ENCODE data around the gene ISG20. TPM values are rescaled to one million over a fixed set of nuclear protein-coding genes. Genes with fewer than 3 reads are reported as not detected.

The ISG20 gene
- polyA plus RNA-seq, 2 of the 4 experiments (the other 2 are of a cell fraction): 7.2 to 47.4 TPM

DNA sequence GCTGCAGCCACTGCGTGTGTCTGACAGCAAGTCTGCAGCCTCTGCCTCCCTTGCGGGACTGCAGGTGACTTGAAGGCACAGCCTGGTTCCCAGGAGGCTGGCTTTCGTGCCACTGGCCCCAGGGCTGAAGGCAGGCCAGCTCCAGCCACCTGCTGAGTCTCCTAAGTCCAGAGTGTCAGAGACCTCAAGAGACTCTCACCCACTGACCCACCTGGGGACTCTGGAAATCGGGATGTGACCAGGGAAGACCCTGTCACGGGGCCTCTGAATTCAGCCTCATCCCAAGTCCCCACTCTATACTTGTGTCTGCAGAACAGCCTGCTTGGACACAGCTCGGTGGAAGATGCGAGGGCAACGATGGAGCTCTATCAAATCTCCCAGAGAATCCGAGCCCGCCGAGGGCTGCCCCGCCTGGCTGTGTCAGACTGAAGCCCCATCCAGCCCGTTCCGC is 16.3 kb downstream of the ISG20 start:
- ChIA-PET POLR2A (interaction anchor here (0.5 kb wide), 1 partner anchor 33 kb away, joined by 3 read pairs; no protein-coding TSS in a partner anchor), CTCF (interaction anchor here (0.9 to 10.1 kb wide), 12 partner anchors 8 to 505 kb away, joined by 3 to 297 read pairs (median 15); partner anchors contain the start of gene HAPLN3)
- TF ChIP-seq, protein P1, sequence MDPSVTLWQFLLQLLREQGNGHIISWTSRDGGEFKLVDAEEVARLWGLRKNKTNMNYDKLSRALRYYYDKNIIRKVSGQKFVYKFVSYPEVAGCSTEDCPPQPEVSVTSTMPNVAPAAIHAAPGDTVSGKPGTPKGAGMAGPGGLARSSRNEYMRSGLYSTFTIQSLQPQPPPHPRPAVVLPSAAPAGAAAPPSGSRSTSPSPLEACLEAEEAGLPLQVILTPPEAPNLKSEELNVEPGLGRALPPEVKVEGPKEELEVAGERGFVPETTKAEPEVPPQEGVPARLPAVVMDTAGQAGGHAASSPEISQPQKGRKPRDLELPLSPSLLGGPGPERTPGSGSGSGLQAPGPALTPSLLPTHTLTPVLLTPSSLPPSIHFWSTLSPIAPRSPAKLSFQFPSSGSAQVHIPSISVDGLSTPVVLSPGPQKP (IDR thresholded peaks at IDR 0.05; ENCODE audit: low read depth, low read length): no peak
- TF ChIP-seq EP300 (IDR thresholded peaks at IDR 0.05) (no peak), TFCP2L1 (CRISPR knock-in tag; IDR thresholded peaks at IDR 0.05) (no peak), CHD4 (IDR thresholded peaks at IDR 0.05; ENCODE audit: borderline replicate concordance) (no peak), HDAC2 (IDR thresholded peaks at IDR 0.05) (no peak), KDM5A (IDR thresholded peaks at IDR 0.05) (no peak), FOXS1 (CRISPR knock-in tag; IDR thresholded peaks at IDR 0.05) (no peak), POLR2AphosphoS2 (conservative IDR thresholded peaks at IDR 0.05; ENCODE audit: low read length) (no peak), FOSL2 (IDR thresholded peaks at IDR 0.05) (no peak), FOSL2 (CRISPR knock-in tag; IDR thresholded peaks at IDR 0.05) (no peak), GATA3 (IDR thresholded peaks at IDR 0.05; ENCODE audit: borderline replicate concordance) (no peak), JUN (IDR thresholded peaks at IDR 0.05) (no peak)
- TF ChIP-seq, protein P2, sequence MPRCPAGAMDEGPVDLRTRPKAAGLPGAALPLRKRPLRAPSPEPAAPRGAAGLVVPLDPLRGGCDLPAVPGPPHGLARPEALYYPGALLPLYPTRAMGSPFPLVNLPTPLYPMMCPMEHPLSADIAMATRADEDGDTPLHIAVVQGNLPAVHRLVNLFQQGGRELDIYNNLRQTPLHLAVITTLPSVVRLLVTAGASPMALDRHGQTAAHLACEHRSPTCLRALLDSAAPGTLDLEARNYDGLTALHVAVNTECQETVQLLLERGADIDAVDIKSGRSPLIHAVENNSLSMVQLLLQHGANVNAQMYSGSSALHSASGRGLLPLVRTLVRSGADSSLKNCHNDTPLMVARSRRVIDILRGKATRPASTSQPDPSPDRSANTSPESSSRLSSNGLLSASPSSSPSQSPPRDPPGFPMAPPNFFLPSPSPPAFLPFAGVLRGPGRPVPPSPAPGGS (IDR thresholded peaks at IDR 0.05): no peak
- no peak for FAIRE-seq
- no peak for ATAC-seq
- Histone ChIP-seq H3K4me3 (no peak overlapping the region), H3K9me3 (no peaks in the 10 kb centered on the region), H3K4me2 (no peak overlapping the region), H3K4me1 (no peaks in the 10 kb centered on the region), H3K27ac (no peak overlapping the region)
- DNase-seq (ENCODE audit: low read depth in 1 of 2, low spot score in 1 of 2): no peak
- WGBS (ENCODE audit: missing lambda C conversion rate): 83% methylated on average over 14 of the region's 14 CpGs

DNA sequence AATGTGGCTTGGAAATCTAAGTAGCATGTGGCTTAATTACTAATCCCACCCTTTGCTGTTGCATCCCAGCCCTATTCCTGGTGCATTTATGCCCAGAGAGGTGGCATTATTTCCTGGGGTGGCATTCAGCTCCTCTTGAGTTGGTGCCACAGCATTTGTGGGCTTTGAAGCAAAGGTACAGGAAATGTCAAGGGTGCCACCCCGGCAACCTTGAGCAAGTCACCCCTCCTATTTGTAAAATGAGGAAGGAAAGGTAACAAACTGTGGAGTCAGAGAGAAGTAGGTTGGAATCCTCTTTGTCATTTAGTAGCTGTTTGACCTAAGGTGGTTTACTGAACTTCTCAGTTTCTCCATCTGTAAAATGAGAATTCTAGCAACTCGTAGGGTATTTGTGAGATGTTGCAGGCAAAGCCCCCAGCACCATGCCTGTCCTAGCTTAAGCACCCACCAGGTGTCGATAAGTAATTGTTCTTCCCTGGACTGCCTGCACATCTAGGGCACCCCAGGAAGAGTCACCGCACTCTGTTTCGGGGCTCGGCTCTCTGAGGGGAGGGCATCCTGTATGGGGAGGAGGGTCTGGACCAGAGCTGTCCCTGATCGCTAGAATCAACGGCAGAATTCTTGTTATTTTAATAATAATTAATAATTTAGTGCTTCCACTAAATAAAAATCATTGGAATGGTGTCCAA is 17.1 kb downstream of the ISG20 start:
- DNase-seq (ENCODE audit: low read depth in 1 of 2, low spot score in 1 of 2): no peak
- WGBS (ENCODE audit: missing lambda C conversion rate): 79% methylated on average over 8 of the region's 8 CpGs
- ChIA-PET POLR2A (no interaction called here), CTCF (interaction anchor here (0.6 to 10.1 kb wide), 26 partner anchors 8 to 505 kb away, joined by 3 to 297 read pairs (median 13); partner anchors contain the start of gene HAPLN3)
- ATAC-seq: no peak
- Histone ChIP-seq H3K27ac (no peak overlapping the region), H3K4me2 (no peak overlapping the region), H3K9me3 (no peaks in the 10 kb centered on the region), H3K4me3 (no peak overlapping the region), H3K4me1 (no peaks in the 10 kb centered on the region)
- no peak for FAIRE-seq
- TF ChIP-seq BHLHE40 (IDR thresholded peaks at IDR 0.05; ENCODE audit: low read depth, low read length) (no peak), CEBPB (IDR thresholded peaks at IDR 0.05) (no peak)

DNA sequence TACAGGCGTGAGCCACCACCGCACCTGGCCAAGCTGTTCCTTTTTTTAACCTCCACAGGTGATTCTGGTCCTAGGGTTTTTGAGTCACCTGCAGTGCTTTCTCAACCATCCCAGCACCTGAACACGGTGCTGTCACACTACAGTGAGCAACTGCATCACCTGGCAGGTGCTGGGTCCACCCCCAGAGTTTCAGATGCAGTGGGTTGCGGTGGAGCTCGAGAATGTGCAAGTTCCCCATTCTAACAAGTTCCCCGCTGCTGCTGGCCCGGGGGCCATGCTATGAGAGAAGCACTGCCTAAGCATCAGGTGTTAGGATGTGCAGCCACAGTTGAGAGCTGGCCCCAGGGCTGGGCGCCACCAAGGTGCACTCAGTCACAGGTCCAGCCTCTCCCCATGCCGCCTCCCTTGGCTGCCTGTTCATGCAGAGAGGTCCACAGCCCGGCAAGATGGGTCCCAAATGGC is 18.0 kb downstream of the ISG20 start:
- DNase-seq (ENCODE audit: low read depth in 1 of 2, low spot score in 1 of 2) (no peak), ATAC-seq (peak in 1 of 2 experiments; percentile 29; a peak in 3 of 6 replicates), FAIRE-seq (no peak)
- Histone ChIP-seq H3K4me1 (no peaks in the 10 kb centered on the region), H3K9me3 (no peaks in the 10 kb centered on the region), H3K27ac (no peak overlapping the region), H3K4me2 (no peak overlapping the region), H3K4me3 (no peak overlapping the region)
- 56% methylated on average over 6 of the region's 10 CpGs for WGBS (ENCODE audit: missing lambda C conversion rate)
- TF ChIP-seq CEBPB (IDR thresholded peaks at IDR 0.05) (no peak), JUNB (IDR thresholded peaks at IDR 0.05) (no peak), KDM5A (IDR thresholded peaks at IDR 0.05) (no peak), ZC3H11A (IDR thresholded peaks at IDR 0.05) (no peak), FOSL2 (IDR thresholded peaks at IDR 0.05) (no peak), FOSL2 (CRISPR knock-in tag; IDR thresholded peaks at IDR 0.05) (no peak), EHF (CRISPR knock-in tag; IDR thresholded peaks at IDR 0.05) (no peak), RFX5 (IDR thresholded peaks at IDR 0.05) (no peak), GATA3 (IDR thresholded peaks at IDR 0.05; ENCODE audit: borderline replicate concordance) (no peak)
- POLR2A ChIA-PET: interaction anchor here (0.9 to 1.3 kb wide), 2 partner anchors 143 to 178 kb away, joined by 3 read pairs; no protein-coding TSS in a partner anchor
- CTCF ChIA-PET: interaction anchor here (0.7 to 10.1 kb wide), 41 partner anchors 10 to 676 kb away, joined by 3 to 297 read pairs (median 6); partner anchors contain the start of gene HAPLN3

Measured in A549 (cell line).